IMR-90 (cell line): ENCODE data around the gene PDZD11. TPM values are rescaled to one million over a fixed set of nuclear protein-coding genes. Genes with fewer than 3 reads are reported as not detected.

Source experiments
- ATAC-seq: fragments of 200-7000 bp; cut with Tn5 transposase; 2 replicates; pipeline ENCODE4 v1.9.1; 2020; ENCODE audit warnings: low read depth, mild to moderate bottlenecking, moderate library complexity
- BruUV-seq: library from RNA; stranded (reverse); fragments of 400-500 nt; replicated peaks from 2 replicates; lab custom pipeline; 2021; lab: Mats Ljungman, UMichigan
- CTCF ChIA-PET: fragments of 300-600 bp; formaldehyde crosslinking; extraction: SDS; loops from one replicate; lab custom pipeline; 2021; ENCODE audit warnings: antibody characterized with exemption; lab: Yijun Ruan, JAX
- POLR2A ChIA-PET: fragments of 300-600 bp; sonication (Branson Sonifier 250); formaldehyde crosslinking; loops from one replicate; lab custom pipeline; 2022; ENCODE audit warnings: antibody characterized with exemption; ENCODE audit not compliant: unreplicated experiment; lab: Charles Lee
- DNase-seq: peaks from one replicate; pipeline ENCODE4 v3.0.0; 2013
- H2AFZ ChIP-seq: replicated peaks from 2 replicates; pipeline ENCODE3; 2013; ENCODE audit warnings: low read length, mild to moderate bottlenecking; ENCODE audit not compliant: poor library complexity
- H2AK5ac ChIP-seq: 2 replicates; pipeline ENCODE4 v1.6.1; 2013; ENCODE audit warnings: low read depth, low read length, inconsistent platforms
- H2AK9ac ChIP-seq: replicated peaks from 2 replicates; pipeline ENCODE3; 2013; ENCODE audit warnings: mild to moderate bottlenecking, low read depth, low read length, moderate library complexity; ENCODE audit not compliant: poor library complexity
- H2BK120ac ChIP-seq: 2 replicates; pipeline ENCODE4 v1.6.1; 2013; ENCODE audit warnings: low read depth, low read length, inconsistent platforms
- H2BK15ac ChIP-seq: 3 replicates; pipeline ENCODE4 v1.6.1; 2013; ENCODE audit warnings: low read depth, low read length, inconsistent platforms
- H2BK20ac ChIP-seq: 2 replicates; pipeline ENCODE4 v1.6.1; 2013; ENCODE audit warnings: low read depth, mild to moderate bottlenecking, inconsistent platforms, low read length, moderate library complexity
- H2BK5ac ChIP-seq: 2 replicates; pipeline ENCODE4 v1.6.1; 2013; ENCODE audit warnings: mild to moderate bottlenecking, low read depth, low read length, inconsistent platforms; ENCODE audit not compliant: poor library complexity, severe bottlenecking
- H3K14ac ChIP-seq: replicated peaks from 2 replicates; pipeline ENCODE4 v1.6.1; 2013; ENCODE audit warnings: low read depth, low read length, inconsistent platforms
- H3K18ac ChIP-seq: 2 replicates; pipeline ENCODE4 v1.6.1; 2013; ENCODE audit warnings: low read depth, low read length, control low read depth
- H3K23ac ChIP-seq: 2 replicates; pipeline ENCODE4 v1.6.1; 2013; ENCODE audit warnings: low read depth, low read length, inconsistent platforms
- H3K27ac ChIP-seq: 2 replicates; pipeline ENCODE4 v1.5.1; 2013; ENCODE audit warnings: mild to moderate bottlenecking, control low read depth, low read length; ENCODE audit not compliant: insufficient read depth
- H3K27me3 ChIP-seq: 2 replicates; pipeline ENCODE4 v1.6.1; 2013; ENCODE audit warnings: low read length; ENCODE audit not compliant: control insufficient read depth, insufficient read depth
- H3K36me3 ChIP-seq: 2 replicates; pipeline ENCODE4 v1.6.1; 2013; ENCODE audit warnings: low read length, mixed read lengths; ENCODE audit not compliant: control insufficient read depth, insufficient read depth
- H3K4ac ChIP-seq: 2 replicates; pipeline ENCODE4 v1.6.1; 2013; ENCODE audit warnings: low read depth, low read length, inconsistent platforms
- H3K4me1 ChIP-seq: 2 replicates; pipeline ENCODE4 v1.6.1; 2013; ENCODE audit warnings: low read length, mixed read lengths; ENCODE audit not compliant: control insufficient read depth, insufficient read depth
- H3K4me2 ChIP-seq: 2 replicates; pipeline ENCODE4 v1.6.1; 2013; ENCODE audit warnings: low read depth, mild to moderate bottlenecking, control low read depth, low read length, moderate library complexity
- H3K4me3 ChIP-seq: 2 replicates; pipeline ENCODE4 v1.5.1; 2013; ENCODE audit warnings: low read depth, mild to moderate bottlenecking, control low read depth, low read length, moderate library complexity; ENCODE audit not compliant: insufficient read depth
- H3K56ac ChIP-seq: 2 replicates; pipeline ENCODE4 v1.6.1; 2013; ENCODE audit warnings: low read length, inconsistent platforms; ENCODE audit not compliant: insufficient read depth; ENCODE audit errors: extremely low read depth
- H3K79me1 ChIP-seq, 2 experiments: 2 replicates each; pipeline ENCODE4 v1.6.1; 2013; ENCODE audit warnings: low read length in 2 of 2, inconsistent platforms in 1 of 2, low read depth in 1 of 2
- H3K9ac ChIP-seq: 2 replicates; pipeline ENCODE4 v1.6.1; 2013; ENCODE audit warnings: low read depth, low read length, control low read depth
- H3K9me1 ChIP-seq: 2 replicates; pipeline ENCODE4 v1.6.1; 2013; ENCODE audit warnings: low read length, inconsistent platforms; ENCODE audit not compliant: insufficient read depth
- H3K9me3 ChIP-seq: 2 replicates; pipeline ENCODE4 v1.6.1; 2013; ENCODE audit warnings: low read length; ENCODE audit not compliant: control insufficient read depth, insufficient read depth
- H4K20me1 ChIP-seq: 2 replicates; pipeline ENCODE4 v1.6.1; 2013; ENCODE audit warnings: low read length, inconsistent platforms; ENCODE audit not compliant: insufficient read depth
- H4K5ac ChIP-seq: 2 replicates; pipeline ENCODE4 v1.6.1; 2013; ENCODE audit warnings: mild to moderate bottlenecking, low read depth, low read length, control low read depth
- H4K8ac ChIP-seq, 2 experiments: 2 replicates each; pipeline ENCODE4 v1.6.1; 2013; ENCODE audit warnings: low read depth in 2 of 2, low read length in 2 of 2, control low read depth in 1 of 2, inconsistent platforms in 1 of 2
- H4K91ac ChIP-seq: 2 replicates; pipeline ENCODE4 v1.6.1; 2013; ENCODE audit warnings: low read depth, low read length, inconsistent platforms; ENCODE audit not compliant: insufficient read depth
- BHLHE40 ChIP-seq: fragments of 150-350 bp; IDR thresholded peaks from 2 replicates; pipeline ENCODE4 v1.6.1; 2016; ENCODE audit warnings: mild to moderate bottlenecking, low read depth, low read length
- CEBPB ChIP-seq: IDR thresholded peaks from 2 replicates; pipeline ENCODE4 v1.6.1; 2012; ENCODE audit warnings: low read depth, low read length, improper control_type of control experiment
- CHD1 ChIP-seq: IDR thresholded peaks from 2 replicates; pipeline ENCODE4 v1.6.1; 2012; ENCODE audit warnings: low read depth, low read length, improper control_type of control experiment
- ELK1 ChIP-seq: fragments of 150-350 bp; IDR thresholded peaks from 2 replicates; pipeline ENCODE4 v1.6.1; 2016; ENCODE audit warnings: low read depth, mild to moderate bottlenecking, low read length, moderate library complexity, borderline replicate concordance
- FOS ChIP-seq: fragments of 150-350 bp; IDR thresholded peaks from 2 replicates; pipeline ENCODE4 v1.6.1; 2016; ENCODE audit warnings: low read depth, low read length
- MAFK ChIP-seq: IDR thresholded peaks from 2 replicates; pipeline ENCODE4 v1.6.1; 2012; ENCODE audit warnings: low read depth, low read length, improper control_type of control experiment
- MAZ ChIP-seq: IDR thresholded peaks from 2 replicates; pipeline ENCODE4 v1.6.1; 2012; ENCODE audit warnings: low read depth, mild to moderate bottlenecking, low read length, improper control_type of control experiment, moderate library complexity, borderline replicate concordance
- MXI1 ChIP-seq: IDR thresholded peaks from 2 replicates; pipeline ENCODE4 v1.6.1; 2012; ENCODE audit warnings: low read depth, mild to moderate bottlenecking, low read length, moderate library complexity, borderline replicate concordance
- NFE2L2 ChIP-seq: fragments of 150-350 bp; IDR thresholded peaks from 2 replicates; pipeline ENCODE4 v1.6.1; 2016; ENCODE audit warnings: low read depth, mild to moderate bottlenecking, low read length
- POLR2A ChIP-seq: IDR thresholded peaks from 2 replicates; pipeline ENCODE4 v1.6.1; 2012; ENCODE audit warnings: mild to moderate bottlenecking, low read depth, low read length
- RAD21 ChIP-seq: IDR thresholded peaks from 2 replicates; pipeline ENCODE4 v1.6.1; 2012; ENCODE audit warnings: low read length, improper control_type of control experiment
- RCOR1 ChIP-seq: IDR thresholded peaks from 2 replicates; pipeline ENCODE4 v1.6.1; 2012; ENCODE audit warnings: mild to moderate bottlenecking, low read length, improper control_type of control experiment; ENCODE audit not compliant: insufficient replicate concordance
- RFX5 ChIP-seq: IDR thresholded peaks from 2 replicates; pipeline ENCODE4 v1.8.0; 2012; ENCODE audit warnings: low read depth, mild to moderate bottlenecking, low read length, moderate library complexity
- SMC3 ChIP-seq: fragments of 150-350 bp; IDR thresholded peaks from 2 replicates; pipeline ENCODE4 v1.6.1; 2016; ENCODE audit warnings: low read depth, mild to moderate bottlenecking, antibody characterized with exemption, low read length, moderate library complexity
- WGBS, 2 experiments: methylation state at CpG; one replicate each; pipeline versions ENCODE4 v1.1.5 to v1.1.7; 2013; ENCODE audit warnings: missing lambda C conversion rate in 2 of 2; ENCODE audit not compliant: insufficient read length in 1 of 2; ENCODE audit errors: extremely low coverage in 2 of 2; 5-methylcytosine and 5-hydroxymethylcytosine counted together
- dilution Hi-C: fragments of 300-500 bp; cut with HindIII; formaldehyde crosslinking; loops from one replicate; pipeline ENCODE4 v1.14.3; 2018; ENCODE audit warnings: low sequenced_read_pairs; ENCODE audit not compliant: unreplicated experiment
- in situ Hi-C: fragments of 300-500 bp; cut with MboI; formaldehyde crosslinking; loops from 3 replicates; pipeline ENCODE4 v1.14.3; 2019; ENCODE audit warnings: low sequenced_read_pairs, inconsistent platforms, mixed read lengths
- intact Hi-C: fragments of 100-400 bp; cut with micrococcal nuclease; formaldehyde crosslinking; loops from 2 replicates; pipeline ENCODE4 v1.10.0; 2022
- polyA plus RNA-seq, 3 experiments: library from polyadenylated mRNA; depleted of rRNA; stranded (reverse); fragments of >200 nt; gene quantifications; 2 replicates each; pipeline ENCODE4 v1.2.3, GENCODE V29; 2012; ENCODE audit warnings: low replicate concordance in 1 of 3
- total RNA-seq: library from RNA; depleted of rRNA; stranded (reverse); fragments of >200 nt; gene quantifications from 2 replicates; pipeline ENCODE4 v1.2.3, GENCODE V29; 2012
- TF ChIP-seq, protein P1 (sequence below): conservative IDR thresholded peaks from 2 replicates; pipeline ENCODE4 v1.5.1; 2012; ENCODE audit warnings: mild to moderate bottlenecking, low read depth, low read length, improper control_type of control experiment
- TF ChIP-seq, protein P2 (sequence below): fragments of 150-350 bp; IDR thresholded peaks from 2 replicates; pipeline ENCODE4 v1.6.1; 2017; ENCODE audit warnings: mild to moderate bottlenecking, antibody characterized with exemption, low read length, low read depth

Gene PDZD11
- total and polyA plus RNA-seq, 2 of the 4 experiments (the other 2 are of a cell fraction) = 84.1 to 100 TPM

GRCh38 chrX:70301716-70302115, 12.0 kb upstream of the PDZD11 start:
- Histone ChIP-seq H3K4me1 (no peaks in the 10 kb centered on the region), H3K4me3 (no peak overlapping the region), H4K20me1 (no peaks in the 10 kb centered on the region), H3K56ac (no peak overlapping the region), H2BK15ac (no peak overlapping the region), H4K5ac (no peak overlapping the region), H3K4me2 (peak overlapping the region; percentile 86), H3K23ac (no peak overlapping the region), H2AK5ac (no peak overlapping the region), H2BK5ac (no peak overlapping the region), H3K9ac (no peak overlapping the region), H3K9me3 (no peaks in the 10 kb centered on the region), H3K18ac (no peak overlapping the region), H2AFZ (no peak overlapping the region), H3K36me3 (no peaks in the 10 kb centered on the region), H3K27ac (no peak overlapping the region; the same call in 1 of the 2 replicates), H2BK120ac (no peak overlapping the region), H4K8ac (no peak overlapping the region), H3K79me1 (no peaks in the 10 kb centered on the region; a peak in 2 of 4 replicates), H3K27me3 (no peaks in the 10 kb centered on the region), H3K9me1 (no peaks in the 10 kb centered on the region), H2BK20ac (no peak overlapping the region), H4K91ac (no peak overlapping the region), H3K14ac (no peak overlapping the region), H3K4ac (no peak overlapping the region), H2AK9ac (no peak overlapping the region)
- TF ChIP-seq ELK1 (no peak), CHD1 (no peak), FOS (no peak), RCOR1 (no peak), MXI1 (no peak), BHLHE40 (no peak), RFX5 (no peak), RAD21 (no peak), MAFK (no peak), MAZ (no peak), NFE2L2 (no peak), CEBPB (no peak), SMC3 (no peak), POLR2A (no peak)
- TF ChIP-seq, protein P1, sequence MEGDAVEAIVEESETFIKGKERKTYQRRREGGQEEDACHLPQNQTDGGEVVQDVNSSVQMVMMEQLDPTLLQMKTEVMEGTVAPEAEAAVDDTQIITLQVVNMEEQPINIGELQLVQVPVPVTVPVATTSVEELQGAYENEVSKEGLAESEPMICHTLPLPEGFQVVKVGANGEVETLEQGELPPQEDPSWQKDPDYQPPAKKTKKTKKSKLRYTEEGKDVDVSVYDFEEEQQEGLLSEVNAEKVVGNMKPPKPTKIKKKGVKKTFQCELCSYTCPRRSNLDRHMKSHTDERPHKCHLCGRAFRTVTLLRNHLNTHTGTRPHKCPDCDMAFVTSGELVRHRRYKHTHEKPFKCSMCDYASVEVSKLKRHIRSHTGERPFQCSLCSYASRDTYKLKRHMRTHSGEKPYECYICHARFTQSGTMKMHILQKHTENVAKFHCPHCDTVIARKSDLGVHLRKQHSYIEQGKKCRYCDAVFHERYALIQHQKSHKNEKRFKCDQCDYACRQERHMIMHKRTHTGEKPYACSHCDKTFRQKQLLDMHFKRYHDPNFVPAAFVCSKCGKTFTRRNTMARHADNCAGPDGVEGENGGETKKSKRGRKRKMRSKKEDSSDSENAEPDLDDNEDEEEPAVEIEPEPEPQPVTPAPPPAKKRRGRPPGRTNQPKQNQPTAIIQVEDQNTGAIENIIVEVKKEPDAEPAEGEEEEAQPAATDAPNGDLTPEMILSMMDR = no peak
- TF ChIP-seq, protein P2, sequence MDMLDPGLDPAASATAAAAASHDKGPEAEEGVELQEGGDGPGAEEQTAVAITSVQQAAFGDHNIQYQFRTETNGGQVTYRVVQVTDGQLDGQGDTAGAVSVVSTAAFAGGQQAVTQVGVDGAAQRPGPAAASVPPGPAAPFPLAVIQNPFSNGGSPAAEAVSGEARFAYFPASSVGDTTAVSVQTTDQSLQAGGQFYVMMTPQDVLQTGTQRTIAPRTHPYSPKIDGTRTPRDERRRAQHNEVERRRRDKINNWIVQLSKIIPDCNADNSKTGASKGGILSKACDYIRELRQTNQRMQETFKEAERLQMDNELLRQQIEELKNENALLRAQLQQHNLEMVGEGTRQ = no peak
- DNase-seq (peak; percentile 52), ATAC-seq (peak; percentile 37; the same call in 1 of the 2 replicates)
- BruUV-seq = no TSS peak
- POLR2A ChIA-PET = no interaction called here
- in situ Hi-C loops (no loop called here), dilution Hi-C loops (no loop called here), intact Hi-C loops (no loop called here)
- CTCF ChIA-PET = no interaction called here
- no CpG with 5 or more reads among the region's 3 CpGs for WGBS, 2 experiments
